HG03097 (cell line): ENCODE results near the gene NTN5.

Experiments used
- ATAC-seq: cut with Tn5 transposase; IDR thresholded peaks from one replicate; pipeline ENCODE4 v1.9.1; 2021; ENCODE audit not compliant: unreplicated experiment, low FRiP score

The NTN5 gene

GRCh38 chr19:48617146-48617937, 55.5 kb downstream of the NTN5 start:
- ATAC-seq = no peak

- ATAC-seq = no peak
Measured at GRCh38 chr19:48616491-48617056, 56.2 kb downstream of the NTN5 start.

DNA sequence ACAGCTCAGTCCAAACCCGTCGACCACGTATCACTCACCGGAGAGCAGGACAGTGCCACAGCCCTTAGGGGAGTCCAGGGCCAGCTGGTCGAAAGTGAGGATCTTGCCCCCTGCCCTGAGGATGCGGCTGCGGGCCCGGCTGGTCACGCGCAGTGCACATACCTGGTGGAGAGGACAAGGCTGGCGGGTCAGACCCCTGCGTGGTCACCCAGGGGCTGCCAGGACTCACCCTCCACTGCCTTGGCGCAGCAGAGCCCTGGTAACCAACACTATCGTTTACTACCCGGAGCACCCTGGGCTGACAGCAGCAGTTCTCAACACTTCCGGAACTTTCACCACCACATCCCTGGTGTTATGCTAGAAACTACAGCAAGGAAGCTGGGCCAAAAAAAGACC, 56.8 kb downstream of the NTN5 start:
- no peak for ATAC-seq

DNA sequence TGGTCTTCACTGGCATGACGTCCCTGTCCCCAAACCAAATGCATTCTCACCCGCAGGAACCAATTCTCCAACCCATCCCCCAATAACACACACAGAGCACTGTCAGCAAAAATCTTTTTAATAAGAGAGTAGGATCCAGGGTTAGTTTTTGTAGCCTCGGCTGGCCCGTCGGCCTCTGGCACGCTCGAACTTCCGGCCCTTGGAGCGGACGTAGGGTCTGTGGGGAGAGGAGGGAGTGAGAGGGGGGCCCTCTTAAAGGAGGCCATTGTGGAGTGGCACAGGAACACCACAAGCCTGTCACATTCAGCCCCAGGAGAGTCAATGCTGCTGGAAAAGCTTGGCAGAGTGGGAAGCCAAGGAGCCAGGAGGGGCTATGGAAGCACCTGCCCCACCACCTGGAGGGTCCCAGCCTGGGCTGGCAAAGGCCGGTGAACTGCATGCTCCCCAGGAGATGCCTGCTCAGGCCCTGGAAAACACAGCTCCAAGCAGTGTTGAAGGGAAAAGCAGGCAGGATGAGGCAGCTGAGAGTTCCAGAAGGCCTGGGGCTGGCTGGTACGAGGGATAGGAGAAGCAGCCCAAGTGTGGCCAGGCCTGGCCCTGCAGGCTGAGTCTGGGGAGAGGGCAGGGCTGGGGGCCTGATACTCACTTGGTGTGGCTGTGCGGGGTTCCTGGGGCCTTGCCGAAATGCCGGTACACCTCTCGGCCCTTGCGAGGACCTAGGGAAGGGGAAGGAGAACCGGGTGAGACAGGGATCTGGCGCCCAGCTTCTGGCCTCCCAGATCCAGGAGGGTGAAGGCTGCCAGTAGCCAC, 57.4 kb downstream of the NTN5 start:
- no peak for ATAC-seq

GRCh38 chr19:48614436-48615230, 58.2 kb downstream of the NTN5 start, which contains the start of gene FAM83E:
TSS of gene FAM83E (minus strand) at chr19:48615076. CDS start at chr19:48613372, 1,704 bp downstream.
- ATAC-seq = no peak

GRCh38 chr19:48613852-48614435, 58.9 kb downstream of the NTN5 start:
- no peak for ATAC-seq

DNA sequence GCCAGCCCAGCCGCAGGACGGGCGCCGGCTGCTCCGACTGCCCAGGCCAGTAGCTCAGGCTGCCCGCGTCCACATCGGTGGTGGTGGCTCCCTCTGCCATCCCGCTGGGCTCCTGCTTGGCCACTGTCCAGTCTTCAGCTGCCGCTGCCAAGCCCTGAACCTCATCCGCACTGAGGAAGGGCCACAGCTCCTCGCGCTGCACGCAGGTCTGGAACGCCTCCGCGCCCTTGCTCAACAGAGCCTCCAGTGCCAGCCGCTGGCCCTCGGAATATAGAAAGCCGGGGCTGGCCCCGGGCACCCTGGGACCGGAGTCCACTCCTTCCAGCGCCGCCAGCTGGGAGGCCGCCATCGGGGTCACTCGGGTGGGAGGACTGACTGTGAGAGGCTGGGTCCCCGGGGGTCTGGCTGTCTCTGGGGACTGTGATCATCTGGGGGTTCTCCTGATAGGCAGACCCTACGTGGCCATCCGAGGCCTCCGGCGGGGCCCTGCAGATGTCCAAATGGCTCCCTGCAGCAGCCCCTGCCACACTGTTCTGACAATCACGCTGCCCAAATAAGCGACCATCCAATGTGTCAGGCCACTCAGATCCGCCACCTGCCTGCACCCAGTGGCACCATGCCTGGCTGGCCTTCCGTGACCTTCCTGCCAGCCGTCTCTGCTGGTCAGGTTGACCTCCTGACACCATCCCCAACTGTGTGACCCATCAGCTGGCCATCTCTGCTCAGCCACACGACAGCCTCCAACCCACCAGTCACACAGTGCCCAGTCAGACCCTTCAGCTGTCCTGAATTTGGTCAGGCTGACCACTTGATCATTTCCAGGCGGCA, 59.6 kb downstream of the NTN5 start:
- no peak for ATAC-seq

GRCh38 chr19:48611872-48612271, 60.9 kb downstream of the NTN5 start:
- ATAC-seq = no peak
